Activated T-cell treated with anti-CD3 and anti-CD28 coated beads for 24 hours (primary cell): Measurements from ENCODE around the gene GTF3A.
A peak's percentile ranks its signal among the peaks of the same experiment; 100 is the strongest.

Experiments
- DNase-seq: peaks from one replicate; pipeline ENCODE4 v3.0.0-alpha.2; 2020; ENCODE audit warnings: low read depth

GTF3A gene

DNA sequence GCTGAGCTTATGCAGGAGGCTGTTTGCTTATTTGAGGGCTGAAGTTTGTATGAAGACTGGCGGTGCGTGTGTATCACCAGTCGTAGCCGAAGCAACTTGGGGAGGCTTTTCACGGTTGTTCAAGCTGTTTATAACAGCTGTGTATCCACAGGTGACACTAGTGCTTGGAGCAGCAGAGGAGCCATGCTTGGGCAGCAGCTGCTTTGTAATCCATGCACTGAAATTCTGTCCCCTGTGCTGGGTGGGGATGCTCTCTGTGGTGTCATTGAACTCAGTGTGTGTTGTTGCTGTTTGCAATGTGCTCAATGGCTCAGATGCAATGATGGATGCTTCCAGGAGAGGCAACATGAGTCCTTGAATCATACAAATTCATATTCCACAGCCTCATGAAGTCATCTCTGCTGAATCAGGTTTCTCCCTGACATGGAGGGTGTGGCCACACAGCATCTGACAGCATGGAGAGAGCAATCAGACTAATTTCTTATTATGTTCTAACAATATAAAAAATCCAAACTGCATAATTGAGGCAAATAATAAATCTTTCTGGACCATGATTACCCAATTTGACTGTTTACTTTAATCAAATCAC, 18.8 kb upstream of the GTF3A start:
- no peak for DNase-seq

DNA sequence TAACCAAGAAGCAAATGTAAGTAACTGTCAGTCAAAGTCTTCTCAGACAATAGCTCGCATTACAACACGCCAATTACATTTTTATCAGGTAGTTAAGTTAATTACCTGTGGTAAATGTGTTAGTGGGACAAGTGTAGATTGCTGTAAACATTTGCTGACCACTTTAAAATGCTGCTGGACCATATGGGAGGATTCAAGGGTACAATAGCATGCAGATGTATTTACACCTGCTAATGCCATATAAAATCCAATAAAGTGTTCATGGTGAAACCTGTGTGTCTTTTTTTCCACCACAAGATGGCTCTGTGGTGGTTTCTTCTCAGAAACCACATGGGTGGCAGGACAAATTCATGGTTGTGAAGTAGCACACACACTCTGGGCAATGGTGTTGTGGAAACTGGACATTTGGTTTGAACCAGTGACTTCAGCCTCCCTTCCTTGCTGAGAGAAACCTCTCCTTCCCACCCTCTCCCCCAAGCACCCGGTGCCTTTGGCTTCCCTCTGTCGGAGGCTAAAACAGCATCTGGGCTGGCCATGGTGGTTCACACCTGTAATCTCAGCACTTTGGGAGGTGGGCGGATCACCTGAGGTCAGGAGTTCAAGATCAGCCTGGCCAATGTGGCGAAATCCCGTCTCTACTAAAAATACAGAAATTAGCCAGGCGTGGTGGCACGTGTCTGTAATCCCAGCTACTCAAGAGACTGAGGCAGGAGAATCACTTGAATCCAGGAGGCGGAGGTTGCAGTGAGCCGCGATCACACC, 18.1 kb upstream of the GTF3A start:
- peak; percentile 10 for DNase-seq

DNA sequence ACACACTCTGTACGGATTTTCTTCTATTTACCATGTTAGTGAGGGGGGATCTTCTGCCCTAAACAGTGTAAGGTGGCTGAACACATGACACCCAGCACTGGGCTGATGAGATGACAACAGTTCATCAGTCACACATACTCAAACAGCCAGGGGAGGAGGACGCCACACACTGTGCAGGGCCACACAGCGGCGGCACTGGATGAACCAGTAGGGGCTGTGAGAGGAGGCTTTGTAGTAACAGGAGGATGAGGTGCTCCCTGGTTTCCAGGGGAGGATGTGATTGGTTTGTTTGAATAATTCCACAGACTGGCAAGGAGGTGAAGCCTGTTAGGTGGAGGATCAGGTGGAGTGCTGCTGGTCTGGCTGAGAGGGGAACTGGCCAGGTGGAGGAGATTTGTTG, 16.3 kb upstream of the GTF3A start:
- no peak for DNase-seq

DNA sequence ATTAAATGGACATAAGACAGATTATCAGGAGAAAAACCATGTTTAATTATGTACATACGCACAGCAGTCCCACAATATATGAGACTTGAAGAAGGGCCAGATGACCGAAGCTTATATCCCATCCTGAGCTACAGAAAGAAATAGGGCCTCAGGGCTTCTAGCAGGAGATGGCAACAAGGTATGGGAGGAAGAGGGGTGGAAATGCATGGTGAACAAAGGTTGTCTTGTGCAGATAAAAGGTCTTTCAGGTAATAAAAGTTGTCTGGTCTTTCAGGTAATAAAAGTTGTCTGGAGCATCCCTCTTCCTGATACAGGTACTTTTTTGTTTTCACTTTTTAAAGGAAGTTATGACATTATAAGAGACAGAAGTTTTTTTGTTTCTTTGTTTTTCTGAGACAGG, 15.4 kb upstream of the GTF3A start:
- DNase-seq, result no peak

DNA sequence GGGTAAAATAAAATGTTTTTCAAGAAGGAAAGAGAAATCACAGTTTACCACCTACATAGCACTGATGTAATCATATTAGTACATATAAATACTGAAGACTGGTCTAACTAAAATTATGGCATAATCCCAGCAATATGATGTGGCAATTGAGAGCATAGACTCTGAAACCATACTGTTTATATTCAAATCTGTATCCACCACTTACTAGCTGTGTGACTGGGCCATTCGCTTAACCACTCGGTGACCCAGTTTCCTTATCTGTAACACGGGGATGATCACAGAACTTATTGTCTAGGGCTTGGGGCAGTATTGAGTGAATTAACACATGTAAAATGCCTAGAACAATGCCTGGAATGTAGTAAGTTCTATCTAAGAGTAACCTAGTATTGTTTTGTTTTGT, 13.1 kb upstream of the GTF3A start:
- no peak for DNase-seq

DNA sequence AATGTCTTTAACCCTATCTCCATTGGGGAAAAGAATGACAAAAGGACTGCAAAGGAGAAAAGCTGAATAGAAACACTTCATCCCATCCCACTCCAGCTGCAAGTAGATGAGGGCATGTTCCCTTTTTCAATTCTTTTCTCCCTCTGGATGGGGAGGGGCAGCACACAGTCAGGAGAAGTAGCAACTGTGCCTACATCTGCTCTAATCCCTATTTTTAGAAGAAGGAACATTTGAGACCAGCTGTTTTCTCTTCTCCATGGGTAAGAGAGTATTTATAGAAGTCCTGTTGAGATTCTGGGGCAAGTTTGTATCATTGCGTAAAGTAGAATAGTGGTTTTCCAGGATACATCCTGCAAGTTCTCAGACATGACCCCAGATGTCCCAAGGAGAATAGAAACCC, 9.3 kb upstream of the GTF3A start:
- no peak for DNase-seq

GRCh38 chr13:27419328-27419727, 5.1 kb upstream of the GTF3A start:
- DNase-seq, result no peak

DNA sequence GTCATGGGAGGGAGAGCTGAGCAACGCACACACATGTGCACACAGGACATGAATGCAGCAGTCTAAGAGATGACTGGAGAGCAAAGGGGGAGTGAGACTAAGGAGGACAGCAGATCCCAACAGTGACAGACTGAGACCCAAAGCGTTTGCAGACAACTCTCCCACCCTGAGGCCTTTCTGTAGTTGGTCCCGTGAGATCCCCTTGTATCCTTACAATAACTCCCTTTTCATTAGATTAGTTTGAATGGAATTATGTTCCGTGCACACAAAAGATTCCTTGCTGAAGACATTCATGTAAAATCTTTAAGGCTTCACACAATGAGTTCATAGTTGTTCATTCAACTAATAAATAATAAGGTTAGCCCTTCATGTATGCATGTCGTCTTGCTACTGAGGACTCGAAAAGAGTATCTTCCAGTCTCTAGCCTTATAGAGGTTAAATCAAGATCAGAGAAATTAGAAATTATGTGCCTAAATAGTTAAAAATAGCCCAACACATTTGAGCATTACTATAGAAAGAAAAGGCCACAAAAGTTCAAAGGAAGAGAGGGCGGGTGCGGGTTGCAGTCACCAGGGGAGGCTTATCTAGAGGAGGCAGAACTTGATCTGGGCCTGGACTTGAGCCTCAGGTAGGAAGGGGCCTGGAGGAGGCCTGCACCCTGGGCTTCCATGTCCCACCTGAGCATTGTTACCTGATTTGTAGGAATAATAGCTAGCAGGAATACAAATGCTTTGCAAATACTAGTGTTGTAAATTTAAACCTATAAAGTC, 3.1 kb upstream of the GTF3A start:
- DNase-seq, result no peak

- DNase-seq, result no peak
Measured at GRCh38 chr13:27423333-27423732, 1.1 kb upstream of the GTF3A start.

- peak; percentile 13 for DNase-seq
Measured at GRCh38 chr13:27425158-27425917, 919 bp downstream of the GTF3A start.

DNA sequence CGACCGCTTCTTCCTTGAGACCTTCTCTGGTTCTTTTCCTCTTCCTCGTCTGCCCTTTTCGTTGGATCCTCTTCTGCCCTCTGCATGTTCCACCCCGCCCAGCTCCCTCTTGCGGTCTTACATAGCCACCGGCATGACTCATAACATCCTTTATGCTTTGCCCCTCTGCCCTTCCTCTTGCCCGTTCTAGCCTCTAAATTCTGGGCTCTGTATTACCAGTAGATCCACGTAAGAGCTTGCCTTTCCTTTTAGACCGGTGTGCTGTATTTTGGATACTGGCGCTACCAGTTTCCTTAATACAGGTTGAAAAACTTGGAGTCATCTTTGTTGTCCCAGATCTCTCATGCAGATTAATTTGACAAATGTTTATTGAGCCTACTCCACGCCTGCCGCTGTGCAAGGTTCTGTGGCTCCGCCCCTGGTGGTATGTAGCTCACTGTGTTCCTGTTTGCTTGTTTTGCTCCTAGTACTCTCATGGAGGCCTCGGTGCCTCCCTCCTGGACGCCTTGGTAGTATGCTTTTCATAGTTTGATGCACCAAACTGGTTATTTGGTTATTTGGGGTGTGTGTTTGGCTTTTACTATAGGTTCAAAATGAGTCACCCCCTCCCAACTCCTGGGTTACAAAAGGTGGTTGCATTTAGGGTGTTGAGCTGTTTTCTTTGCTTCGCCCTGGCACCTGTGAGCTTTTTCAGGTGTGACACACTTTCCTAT, 1.7 kb downstream of the GTF3A start:
- peak; percentile 60 for DNase-seq

- DNase-seq, result no peak
Measured at GRCh38 chr13:27427641-27428040, 3.2 kb downstream of the GTF3A start.

GRCh38 chr13:27428160-27428559, 3.7 kb downstream of the GTF3A start:
- no peak for DNase-seq

DNA sequence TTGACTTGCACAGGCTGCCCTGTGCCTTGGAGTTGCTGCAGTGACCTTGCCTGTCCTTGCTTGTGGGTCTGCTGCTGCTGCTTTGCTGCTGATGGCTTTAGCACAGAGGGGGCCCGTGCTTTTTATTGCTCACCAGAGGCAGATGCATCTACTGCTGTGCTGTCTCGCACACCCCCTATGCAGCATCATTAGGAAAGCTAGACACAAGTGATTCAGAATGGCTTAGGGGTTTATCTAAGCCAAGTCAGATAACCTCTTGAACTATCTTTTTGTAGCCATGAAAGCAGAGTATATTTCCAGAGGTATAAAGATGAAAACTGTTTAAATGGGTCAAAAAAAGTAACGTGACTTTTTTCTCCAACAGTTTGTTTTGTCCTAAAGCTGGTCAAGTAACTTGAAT, 7.8 kb downstream of the GTF3A start:
- no peak for DNase-seq

DNA sequence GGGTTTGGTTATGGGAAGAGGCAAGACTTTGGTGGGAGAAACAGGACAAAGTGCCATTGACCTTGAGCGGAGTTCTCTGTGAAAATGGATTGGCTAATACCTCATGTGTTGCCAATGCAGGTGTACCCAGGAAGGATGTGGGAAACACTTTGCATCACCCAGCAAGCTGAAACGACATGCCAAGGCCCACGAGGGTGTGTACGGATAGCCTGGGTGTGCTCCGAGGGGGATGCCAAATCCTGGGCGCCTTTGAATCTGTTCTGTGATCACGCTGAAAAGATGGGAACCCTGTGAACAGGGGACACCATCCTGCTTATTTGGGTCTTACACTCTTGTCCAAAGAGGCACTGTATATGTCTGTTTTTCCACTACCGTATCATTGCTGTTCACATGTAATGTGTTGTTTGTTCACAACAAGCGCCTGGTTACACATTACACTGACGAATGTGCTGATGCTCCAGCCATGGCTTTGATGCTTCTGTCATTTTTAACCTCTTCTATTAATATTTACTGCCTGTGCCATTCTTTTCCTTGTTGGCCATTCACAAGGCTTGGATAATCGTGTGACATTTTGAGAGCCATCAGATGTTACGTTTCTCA, 8.3 kb downstream of the GTF3A start:
- DNase-seq, result no peak

DNA sequence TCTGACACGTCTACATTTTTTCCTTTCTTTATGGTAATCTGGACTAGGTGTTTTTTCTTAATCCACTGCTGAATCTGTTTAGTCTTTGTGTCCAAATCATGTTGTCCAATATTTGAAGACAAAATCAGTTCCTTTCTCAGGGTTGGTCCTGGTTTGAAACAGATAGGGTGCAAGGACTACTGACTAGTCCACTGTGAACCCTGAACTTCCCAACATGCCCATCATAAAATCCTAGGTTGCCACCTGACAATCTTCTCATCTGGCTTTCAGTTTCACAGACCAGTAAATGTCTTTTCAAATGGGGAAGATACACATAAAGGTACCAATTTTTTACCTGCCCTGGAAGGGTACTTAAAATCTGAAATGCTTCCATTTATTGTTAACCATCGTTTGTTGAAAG, 12.7 kb downstream of the GTF3A start:
- DNase-seq, result no peak

DNA sequence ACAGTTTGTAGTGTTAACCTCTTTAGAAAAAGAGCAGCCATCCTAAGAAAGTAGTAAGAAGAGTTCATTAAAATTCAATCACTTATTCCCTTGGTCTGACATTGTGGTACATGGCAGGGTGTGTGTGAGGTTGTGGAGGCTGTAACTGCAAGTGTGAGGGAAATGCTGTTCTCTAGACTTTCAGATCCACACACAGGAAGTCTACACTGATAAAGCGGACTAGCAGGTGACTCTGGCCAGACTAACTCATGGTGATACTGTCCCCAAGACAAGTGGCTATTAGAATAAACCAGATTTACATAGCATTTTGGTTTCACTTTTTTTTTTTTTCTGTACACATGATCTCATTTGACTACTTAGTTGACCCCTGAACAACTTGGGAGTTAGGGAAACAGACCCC, 16.0 kb downstream of the GTF3A start:
- no peak for DNase-seq

DNA sequence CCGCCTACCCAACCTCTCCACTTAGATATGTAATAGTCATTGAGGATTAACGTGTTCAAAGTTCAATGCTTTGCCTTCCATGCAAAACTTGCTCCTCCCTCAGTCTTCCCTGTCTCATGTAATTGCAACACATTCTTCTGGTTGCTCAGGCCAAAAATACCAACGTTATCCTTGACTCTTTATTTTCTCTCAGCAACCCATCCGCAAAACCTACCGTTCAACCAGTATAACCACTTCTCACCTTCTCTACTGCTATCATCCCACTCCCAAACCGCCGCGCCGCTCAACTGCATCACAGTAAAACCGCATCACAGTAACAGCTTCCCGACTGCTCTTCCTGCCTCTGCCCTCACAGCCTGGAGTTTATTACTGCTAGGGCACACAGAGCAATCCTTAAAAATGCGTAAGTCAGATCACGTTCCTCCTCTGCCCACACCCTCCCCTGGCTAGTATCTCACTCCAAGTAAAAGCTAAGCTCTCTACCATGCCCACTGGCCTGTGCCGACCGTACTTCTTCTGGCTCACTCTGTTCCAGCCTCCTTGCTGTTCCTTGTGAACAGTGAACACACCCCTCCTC, 17.7 kb downstream of the GTF3A start:
- no peak for DNase-seq

DNA sequence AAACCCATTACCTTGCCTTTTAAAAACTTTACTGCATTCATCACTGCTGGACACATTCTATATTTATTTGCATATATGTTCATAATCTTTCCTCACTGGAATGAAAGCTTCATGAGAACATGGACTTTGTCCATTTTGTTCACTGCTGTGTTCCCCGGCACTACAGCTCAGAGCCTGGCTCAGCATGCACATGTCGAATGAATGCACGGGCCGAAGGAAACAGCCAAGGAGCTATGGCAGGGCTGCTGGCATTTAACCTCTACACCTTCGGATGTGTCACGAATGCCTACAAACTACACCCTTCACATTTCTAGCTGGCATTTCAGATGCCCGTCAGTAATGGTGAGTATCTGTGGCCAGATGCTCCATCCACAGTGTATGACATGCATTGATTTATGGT, 18.4 kb downstream of the GTF3A start:
- DNase-seq, result no peak

- no peak for DNase-seq
Measured at GRCh38 chr13:27446986-27447583, 22.7 kb downstream of the GTF3A start.

- no peak for DNase-seq
Measured at GRCh38 chr13:27448308-27448707, 23.9 kb downstream of the GTF3A start.
